Measurements from ENCODE around the gene FUT2.

DNA sequence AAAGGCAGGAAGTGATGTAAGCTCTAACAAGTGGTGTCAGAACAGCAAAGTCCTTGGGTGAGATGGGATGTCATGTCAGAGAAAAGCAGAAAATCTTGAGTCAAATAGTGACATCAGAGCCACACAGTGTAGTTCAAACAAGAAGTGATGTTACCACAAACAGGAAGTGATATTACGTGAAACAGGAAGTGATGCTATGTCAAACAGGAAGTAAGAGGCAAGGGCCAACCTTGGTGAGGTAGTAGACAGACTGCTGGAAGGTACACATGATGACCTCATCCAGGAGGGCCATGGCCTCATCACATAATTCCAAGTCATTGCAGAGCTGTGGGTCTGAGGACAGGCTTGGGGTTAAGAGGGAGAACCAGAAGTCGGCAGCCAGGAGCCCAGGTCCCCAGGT is 30.8 kb downstream of the FUT2 start:
- TF ChIP-seq, protein P1, sequence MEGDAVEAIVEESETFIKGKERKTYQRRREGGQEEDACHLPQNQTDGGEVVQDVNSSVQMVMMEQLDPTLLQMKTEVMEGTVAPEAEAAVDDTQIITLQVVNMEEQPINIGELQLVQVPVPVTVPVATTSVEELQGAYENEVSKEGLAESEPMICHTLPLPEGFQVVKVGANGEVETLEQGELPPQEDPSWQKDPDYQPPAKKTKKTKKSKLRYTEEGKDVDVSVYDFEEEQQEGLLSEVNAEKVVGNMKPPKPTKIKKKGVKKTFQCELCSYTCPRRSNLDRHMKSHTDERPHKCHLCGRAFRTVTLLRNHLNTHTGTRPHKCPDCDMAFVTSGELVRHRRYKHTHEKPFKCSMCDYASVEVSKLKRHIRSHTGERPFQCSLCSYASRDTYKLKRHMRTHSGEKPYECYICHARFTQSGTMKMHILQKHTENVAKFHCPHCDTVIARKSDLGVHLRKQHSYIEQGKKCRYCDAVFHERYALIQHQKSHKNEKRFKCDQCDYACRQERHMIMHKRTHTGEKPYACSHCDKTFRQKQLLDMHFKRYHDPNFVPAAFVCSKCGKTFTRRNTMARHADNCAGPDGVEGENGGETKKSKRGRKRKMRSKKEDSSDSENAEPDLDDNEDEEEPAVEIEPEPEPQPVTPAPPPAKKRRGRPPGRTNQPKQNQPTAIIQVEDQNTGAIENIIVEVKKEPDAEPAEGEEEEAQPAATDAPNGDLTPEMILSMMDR (IDR thresholded peaks at IDR 0.05) = no peak
- no peak for TF ChIP-seq POLR2A (IDR thresholded peaks at IDR 0.05)
